Measurements from ENCODE around the gene NCOA7.

GRCh38 chr6:125944896-125945295 lies 154.1 kb downstream of the NCOA7 start:
- TF ChIP-seq GABPA (IDR thresholded peaks at IDR 0.05 in 1 of 2, conservative IDR thresholded peaks at IDR 0.05 in 1 of 2) (no peak), MAX (IDR thresholded peaks at IDR 0.05) (no peak), HNF4A (conservative IDR thresholded peaks at IDR 0.05) (no peak), CTCF (IDR thresholded peaks at IDR 0.05; ENCODE audit: low read depth, low read length, missing input control) (no peak), TAF1 (conservative IDR thresholded peaks at IDR 0.05) (no peak), JUND (IDR thresholded peaks at IDR 0.05) (no peak), RAD21 (IDR thresholded peaks at IDR 0.05) (no peak), YY1 (IDR thresholded peaks at IDR 0.05) (no peak), ZBTB33 (IDR thresholded peaks at IDR 0.05) (no peak), ATF3 (IDR thresholded peaks at IDR 0.05) (no peak), SP1 (IDR thresholded peaks at IDR 0.05) (no peak)
- TF ChIP-seq, protein P1, sequence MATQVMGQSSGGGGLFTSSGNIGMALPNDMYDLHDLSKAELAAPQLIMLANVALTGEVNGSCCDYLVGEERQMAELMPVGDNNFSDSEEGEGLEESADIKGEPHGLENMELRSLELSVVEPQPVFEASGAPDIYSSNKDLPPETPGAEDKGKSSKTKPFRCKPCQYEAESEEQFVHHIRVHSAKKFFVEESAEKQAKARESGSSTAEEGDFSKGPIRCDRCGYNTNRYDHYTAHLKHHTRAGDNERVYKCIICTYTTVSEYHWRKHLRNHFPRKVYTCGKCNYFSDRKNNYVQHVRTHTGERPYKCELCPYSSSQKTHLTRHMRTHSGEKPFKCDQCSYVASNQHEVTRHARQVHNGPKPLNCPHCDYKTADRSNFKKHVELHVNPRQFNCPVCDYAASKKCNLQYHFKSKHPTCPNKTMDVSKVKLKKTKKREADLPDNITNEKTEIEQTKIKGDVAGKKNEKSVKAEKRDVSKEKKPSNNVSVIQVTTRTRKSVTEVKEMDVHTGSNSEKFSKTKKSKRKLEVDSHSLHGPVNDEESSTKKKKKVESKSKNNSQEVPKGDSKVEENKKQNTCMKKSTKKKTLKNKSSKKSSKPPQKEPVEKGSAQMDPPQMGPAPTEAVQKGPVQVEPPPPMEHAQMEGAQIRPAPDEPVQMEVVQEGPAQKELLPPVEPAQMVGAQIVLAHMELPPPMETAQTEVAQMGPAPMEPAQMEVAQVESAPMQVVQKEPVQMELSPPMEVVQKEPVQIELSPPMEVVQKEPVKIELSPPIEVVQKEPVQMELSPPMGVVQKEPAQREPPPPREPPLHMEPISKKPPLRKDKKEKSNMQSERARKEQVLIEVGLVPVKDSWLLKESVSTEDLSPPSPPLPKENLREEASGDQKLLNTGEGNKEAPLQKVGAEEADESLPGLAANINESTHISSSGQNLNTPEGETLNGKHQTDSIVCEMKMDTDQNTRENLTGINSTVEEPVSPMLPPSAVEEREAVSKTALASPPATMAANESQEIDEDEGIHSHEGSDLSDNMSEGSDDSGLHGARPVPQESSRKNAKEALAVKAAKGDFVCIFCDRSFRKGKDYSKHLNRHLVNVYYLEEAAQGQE (IDR thresholded peaks at IDR 0.05) = no peak

All from liver (tissue), 3 donors.